Esophagus muscularis mucosa (tissue), 4 donors: Measurements from ENCODE around the gene EEIG1. TPM values are rescaled to one million over a fixed set of nuclear protein-coding genes. Genes with fewer than 3 reads are reported as not detected.

ENCODE experiments used
- DNase-seq: peaks from one replicate; pipeline ENCODE4 v3.0.0-alpha.2; 2017; ENCODE audit errors: extremely low spot score
- H3K27ac ChIP-seq, 4 donors: fragments of 200-600 bp; sonication (generic); replicated peaks in 1 of 4; 1 replicate in 3 of 4; 2 replicates in 1 of 4; pipeline ENCODE4 v1.5.1; 2016 to 2019; ENCODE audit warnings: mild to moderate bottlenecking in 1 of 4
- H3K27me3 ChIP-seq, 4 donors: fragments of 200-600 bp; sonication (generic); one replicate each; pipeline versions ENCODE4 v1.5.1 to v1.6.0; 2016 to 2019
- H3K36me3 ChIP-seq, 4 donors: fragments of 200-600 bp; sonication (generic); one replicate each; pipeline ENCODE4 v1.5.1; 2016 to 2019
- H3K4me1 ChIP-seq, 4 donors: fragments of 200-600 bp; sonication (generic); one replicate each; pipeline ENCODE4 v1.5.1; 2016 to 2019
- H3K4me3 ChIP-seq, 4 donors: fragments of 200-600 bp; sonication (generic); 1 replicate in 2 of 4; 2 replicates in 2 of 4; pipeline ENCODE4 v1.5.1; 2016 to 2019; ENCODE audit warnings: mild to moderate bottlenecking in 4 of 4, moderate library complexity in 1 of 4
- H3K9me3 ChIP-seq, 4 donors: fragments of 200-600 bp; sonication (generic); 1 replicate in 3 of 4; 2 replicates in 1 of 4; pipeline ENCODE4 v1.5.1; 2016 to 2019
- CTCF ChIP-seq, 3 experiments: fragments of 200-600 bp in 2 of 3; fragments of 450-650 bp in 1 of 3; sonication (generic) in 2 of 3; IDR thresholded peaks; one replicate each; pipeline ENCODE4 v1.5.1; 2017 to 2019; ENCODE audit warnings: antibody characterized with exemption in 3 of 3, mild to moderate bottlenecking in 2 of 3, moderate library complexity in 1 of 3
- EP300 ChIP-seq: sonication (generic); formaldehyde crosslinking; IDR thresholded peaks from one replicate; pipeline ENCODE4 v1.6.1; 2017; ENCODE audit warnings: antibody characterized with exemption
- POLR2A ChIP-seq: fragments of 450-650 bp; IDR thresholded peaks from one replicate; pipeline ENCODE4 v1.6.1; 2017; ENCODE audit warnings: antibody characterized with exemption, moderate library complexity, mild to moderate bottlenecking, low read depth
- POLR2AphosphoS5 ChIP-seq, 2 donors: sonication (generic); formaldehyde crosslinking; IDR thresholded peaks; one replicate each; pipeline ENCODE4 v1.6.1; 2017; ENCODE audit warnings: antibody characterized with exemption in 2 of 2
- WGBS: methylation state at CpG from one replicate; pipeline ENCODE4 v1.1.5; 2018; 5-methylcytosine and 5-hydroxymethylcytosine counted together
- intact Hi-C: fragments of 100-400 bp; cut with DNase I; formaldehyde crosslinking; loops from one replicate; pipeline ENCODE4 v1.15.1; 2023
- total RNA-seq, 4 donors: library from RNA; depleted of rRNA; stranded (reverse); fragments of >200 nt; gene quantifications; one replicate each; pipeline versions ENCODE4 v1.1.0 to v1.2.1, GENCODE V29; 2016

Gene EEIG1
- total RNA-seq, 4 donors from 2014 or later: 12.4 to 29.5 (median 20.0) TPM

GRCh38 chr9:127974001-127974768 is 6.6 kb downstream of the EEIG1 start:
- intact Hi-C loops: loop anchor here (10.0 kb wide), 1 partner anchor 121 kb away; no protein-coding TSS in a partner anchor
- H3K4me1 ChIP-seq: peaks cover 98 to 100% (median 100%) of the 10 kb centered on the region in 4 donors
- peak overlapping the region; percentile 91 to 97 (median 96) for H3K27ac ChIP-seq
- DNase-seq: no peak
- no peaks in the 10 kb centered on the region for H3K36me3 ChIP-seq
- TF ChIP-seq EP300 (no peak), CTCF (IDR thresholded peaks at IDR 0.05) (no peak), POLR2AphosphoS5 (IDR thresholded peaks at IDR 0.05) (no peak), POLR2A (no peak)
- peaks cover 0 to 2% (median 0%) of the 10 kb centered on the region in 4 donors for H3K27me3 ChIP-seq
- no peaks in the 10 kb centered on the region for H3K9me3 ChIP-seq
- WGBS: 56% methylated on average over 9 of the region's 12 CpGs
- peak overlapping the region in 2 of 4 donors; percentile 9 to 12 for H3K4me3 ChIP-seq

GRCh38 chr9:127973169-127974000 is 7.4 kb downstream of the EEIG1 start:
- TF ChIP-seq EP300 (no peak), CTCF (IDR thresholded peaks at IDR 0.05) (peak in 1 of 3 experiments; percentile 5)
- H3K4me3 ChIP-seq: peak overlapping the region in 3 of 4 donors; percentile 2 to 12 (median 9)

GRCh38 chr9:127972236-127972871 is 8.4 kb downstream of the EEIG1 start:
- H3K9me3 ChIP-seq: no peaks in the 10 kb centered on the region
- peak overlapping the region; percentile 91 to 97 (median 96) for H3K27ac ChIP-seq
- H3K36me3 ChIP-seq: no peaks in the 10 kb centered on the region
- intact Hi-C loops: loop anchor here (10.0 kb wide), 1 partner anchor 122 kb away; no protein-coding TSS in a partner anchor
- H3K4me3 ChIP-seq: peak overlapping the region; percentile 4 to 12 (median 6)
- no peak for DNase-seq
- H3K27me3 ChIP-seq: peaks cover 0 to 4% (median 0%) of the 10 kb centered on the region in 4 donors
- WGBS: 57% methylated on average over 6 of the region's 12 CpGs
- H3K4me1 ChIP-seq: peaks cover 98 to 100% (median 100%) of the 10 kb centered on the region in 4 donors
- no peak for TF ChIP-seq POLR2A
- TF ChIP-seq POLR2AphosphoS5 (IDR thresholded peaks at IDR 0.05): no peak
- TF ChIP-seq EP300: no peak
- TF ChIP-seq CTCF (IDR thresholded peaks at IDR 0.05): no peak

More at GRCh38 chr9:127973169-127974000, 7.4 kb downstream of the EEIG1 start:
- DNase-seq: no peak
- WGBS: 51% methylated on average over 12 of the region's 17 CpGs
- intact Hi-C loops: loop anchor here (10.0 kb wide), 1 partner anchor 121 kb away; no protein-coding TSS in a partner anchor
- Histone ChIP-seq H3K27ac (peak overlapping the region; percentile 91 to 97 (median 96)), H3K27me3 (peaks cover 0 to 4% (median 0%) of the 10 kb centered on the region in 4 donors), H3K9me3 (no peaks in the 10 kb centered on the region), H3K4me1 (peaks cover 98 to 100% (median 100%) of the 10 kb centered on the region in 4 donors), H3K36me3 (no peaks in the 10 kb centered on the region)

GRCh38 chr9:127971357-127972235 is 9.2 kb downstream of the EEIG1 start:
- no peaks in the 10 kb centered on the region for H3K9me3 ChIP-seq
- H3K27ac ChIP-seq: peak overlapping the region; percentile 91 to 97 (median 96)
- WGBS: 37% methylated on average over 10 of the region's 20 CpGs
- peaks cover 0 to 4% (median 0%) of the 10 kb centered on the region in 4 donors for H3K27me3 ChIP-seq
- intact Hi-C loops: loop anchor here (10.0 kb wide), 1 partner anchor 123 kb away; no protein-coding TSS in a partner anchor
- TF ChIP-seq POLR2AphosphoS5 (IDR thresholded peaks at IDR 0.05): no peak
- no peak for TF ChIP-seq CTCF (IDR thresholded peaks at IDR 0.05)
- no peak for TF ChIP-seq EP300
- no peak for TF ChIP-seq POLR2A
- no peak for DNase-seq
- H3K36me3 ChIP-seq: no peaks in the 10 kb centered on the region
- H3K4me1 ChIP-seq: peaks cover 98 to 100% (median 100%) of the 10 kb centered on the region in 4 donors
- peak overlapping the region; percentile 4 to 24 (median 6) for H3K4me3 ChIP-seq
